Cardiac fibroblast (primary cell): Measurements from ENCODE around the gene CARD19.
A peak's percentile ranks its signal among the peaks of the same experiment; 100 is the strongest.

ENCODE experiments used
- DNase-seq, 2 donors: peaks; one replicate each; pipeline versions ENCODE4 v3.0.0 to v3.0.0-alpha.2; 2010; ENCODE audit warnings: low read depth in 2 of 2
- H3K4me3 ChIP-seq, 2 donors: replicated peaks in 1 of 2; 1 replicate in 1 of 2; 2 replicates in 1 of 2; pipeline ENCODE4 v1.5.1; 2011; ENCODE audit warnings: low read depth in 2 of 2, low read length in 2 of 2, mild to moderate bottlenecking in 2 of 2, moderate library complexity in 1 of 2
- TF ChIP-seq, protein P1 (sequence below): IDR thresholded peaks from one replicate; pipeline ENCODE4 v1.5.1; 2011; ENCODE audit warnings: low read depth, mild to moderate bottlenecking, low read length, inconsistent platforms

The CARD19 gene

DNA sequence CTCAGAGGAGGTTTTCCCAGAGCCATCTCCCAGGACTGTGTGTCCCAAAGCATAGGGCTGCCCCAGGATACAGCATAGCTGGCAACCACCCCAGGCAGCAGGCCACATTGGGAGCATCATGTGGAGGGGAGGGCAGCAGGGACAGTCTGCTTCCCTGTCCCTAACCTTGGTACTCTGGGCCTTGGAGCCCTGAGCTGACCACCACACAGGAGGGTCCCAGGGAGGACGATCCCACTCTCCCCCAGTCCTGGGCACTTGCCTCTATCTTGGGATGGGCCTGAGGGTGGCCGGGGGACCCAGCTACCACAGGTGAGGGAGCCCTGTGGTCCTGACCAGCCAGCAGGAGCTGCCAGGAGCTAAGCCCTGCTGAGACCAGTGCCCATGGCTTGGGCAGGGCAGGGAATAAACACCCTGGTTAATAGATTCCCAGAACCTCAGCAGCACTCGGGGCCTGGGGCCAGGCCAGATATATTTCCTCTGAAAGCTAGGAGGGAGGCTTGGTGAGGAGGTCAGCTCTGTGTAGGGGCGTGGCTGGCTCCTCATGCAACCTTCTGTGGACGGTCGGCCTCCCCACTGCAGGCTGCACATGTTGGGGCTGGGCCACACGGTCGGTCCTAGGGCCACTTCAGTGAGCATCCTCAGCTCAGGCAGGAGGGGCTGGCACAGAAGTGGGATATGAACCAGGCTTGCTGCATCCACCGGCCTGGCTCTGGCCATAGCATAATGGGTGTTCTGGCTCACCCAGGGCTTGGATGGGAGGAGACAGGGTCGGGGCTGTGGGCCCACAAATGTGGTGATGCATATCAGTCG is 33.9 kb downstream of the CARD19 start:
- H3K4me3 ChIP-seq = no peak overlapping the region
- TF ChIP-seq, protein P1, sequence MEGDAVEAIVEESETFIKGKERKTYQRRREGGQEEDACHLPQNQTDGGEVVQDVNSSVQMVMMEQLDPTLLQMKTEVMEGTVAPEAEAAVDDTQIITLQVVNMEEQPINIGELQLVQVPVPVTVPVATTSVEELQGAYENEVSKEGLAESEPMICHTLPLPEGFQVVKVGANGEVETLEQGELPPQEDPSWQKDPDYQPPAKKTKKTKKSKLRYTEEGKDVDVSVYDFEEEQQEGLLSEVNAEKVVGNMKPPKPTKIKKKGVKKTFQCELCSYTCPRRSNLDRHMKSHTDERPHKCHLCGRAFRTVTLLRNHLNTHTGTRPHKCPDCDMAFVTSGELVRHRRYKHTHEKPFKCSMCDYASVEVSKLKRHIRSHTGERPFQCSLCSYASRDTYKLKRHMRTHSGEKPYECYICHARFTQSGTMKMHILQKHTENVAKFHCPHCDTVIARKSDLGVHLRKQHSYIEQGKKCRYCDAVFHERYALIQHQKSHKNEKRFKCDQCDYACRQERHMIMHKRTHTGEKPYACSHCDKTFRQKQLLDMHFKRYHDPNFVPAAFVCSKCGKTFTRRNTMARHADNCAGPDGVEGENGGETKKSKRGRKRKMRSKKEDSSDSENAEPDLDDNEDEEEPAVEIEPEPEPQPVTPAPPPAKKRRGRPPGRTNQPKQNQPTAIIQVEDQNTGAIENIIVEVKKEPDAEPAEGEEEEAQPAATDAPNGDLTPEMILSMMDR = no peak
- DNase-seq = no peak

DNA sequence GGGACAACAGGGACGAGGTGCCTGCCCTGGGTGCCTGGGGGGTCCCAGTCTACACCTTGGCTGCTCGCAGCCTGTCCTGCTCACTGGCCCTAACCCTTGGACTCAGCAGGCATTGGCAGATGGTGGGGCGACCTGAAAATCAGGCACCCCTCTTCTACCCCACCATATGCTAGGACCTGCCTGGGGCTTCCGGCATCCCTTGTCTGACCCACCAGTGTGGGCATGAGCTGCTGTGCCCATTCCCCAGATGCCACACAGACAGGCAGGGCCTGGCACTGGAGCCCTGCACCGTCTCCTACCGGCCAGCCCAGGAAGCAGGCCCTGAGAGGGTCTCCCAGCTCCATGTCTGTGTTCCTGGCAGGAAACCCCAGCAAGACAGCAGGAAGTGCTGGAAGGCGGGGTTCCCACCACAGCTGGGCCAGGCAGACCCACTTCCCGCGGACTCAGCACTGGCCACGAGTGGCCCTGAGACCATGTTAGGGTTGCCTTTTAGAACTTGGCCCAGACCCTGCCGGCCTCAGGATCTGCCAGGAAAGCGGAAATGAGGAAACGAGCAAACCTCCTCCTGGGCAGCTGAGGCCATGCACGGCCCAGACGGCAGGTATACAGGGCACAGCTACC is 35.0 kb downstream of the CARD19 start:
- TF ChIP-seq, protein P1 = no peak
- no peak for DNase-seq
- H3K4me3 ChIP-seq = no peak overlapping the region

DNA sequence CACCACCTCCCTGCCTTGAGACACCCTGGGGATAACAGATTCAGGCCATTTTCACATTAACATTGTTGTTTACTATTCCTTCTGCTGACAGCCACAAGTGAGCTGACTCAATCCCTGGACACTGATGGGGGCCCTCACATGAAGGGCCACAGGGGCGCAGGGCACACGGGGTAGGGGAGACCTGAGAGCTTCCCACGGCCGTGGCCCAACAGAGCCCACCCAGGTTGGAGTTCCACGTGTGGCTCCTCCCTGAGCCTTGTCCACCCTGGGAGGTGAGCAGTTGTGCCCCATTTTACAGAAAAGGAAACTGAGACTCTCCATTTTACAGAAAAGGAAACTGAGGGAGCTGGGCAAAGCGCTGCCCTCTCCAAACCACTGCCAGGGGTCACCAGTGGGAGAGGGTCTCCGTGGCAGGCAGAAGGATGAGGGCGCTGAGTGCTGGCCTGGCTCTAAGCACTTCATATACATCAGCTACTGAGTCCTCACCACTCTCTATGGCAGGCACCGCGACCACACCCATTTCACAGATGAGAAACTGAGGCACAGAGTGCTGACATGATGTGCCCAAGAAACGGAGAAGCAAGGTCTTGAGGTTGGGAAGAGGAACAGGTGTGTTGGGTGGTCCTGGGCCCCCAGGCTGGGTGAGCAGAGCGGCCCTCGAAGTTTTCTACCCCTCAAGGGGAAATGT is 35.7 kb downstream of the CARD19 start:
- no peak overlapping the region for H3K4me3 ChIP-seq
- DNase-seq = no peak
- TF ChIP-seq, protein P1 = no peak

DNA sequence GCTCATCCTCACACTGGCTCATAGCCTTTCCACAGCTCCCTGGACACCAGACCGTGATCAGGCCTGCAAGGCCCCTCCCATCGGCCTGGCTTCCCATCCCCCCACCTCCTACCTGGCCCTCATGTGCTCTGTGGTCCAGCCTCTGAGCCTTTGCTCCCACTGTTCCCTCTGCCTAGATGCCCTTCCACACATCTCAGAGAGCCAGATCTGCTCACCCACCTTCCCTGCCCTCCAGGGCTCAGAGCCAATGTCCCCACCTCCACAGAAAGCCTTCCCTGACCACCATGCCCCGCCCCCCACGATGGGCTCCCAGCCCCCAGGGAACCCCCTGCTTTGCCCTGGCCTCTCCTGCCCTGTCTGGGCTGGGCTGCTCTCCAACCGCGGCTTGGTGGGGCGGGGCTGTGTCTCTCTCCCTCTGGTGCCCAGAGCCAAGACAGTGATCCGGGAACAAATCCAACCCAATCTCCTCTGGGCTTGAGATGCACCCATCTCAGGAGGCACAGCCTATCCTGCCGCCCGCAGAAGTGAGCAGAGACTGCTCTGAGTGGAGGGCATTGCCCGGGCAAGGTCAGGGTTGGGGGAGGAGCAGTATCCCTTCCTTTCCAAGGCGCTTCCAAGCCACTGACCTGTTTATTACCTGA is 36.4 kb downstream of the CARD19 start:
- TF ChIP-seq, protein P1 = no peak

DNA sequence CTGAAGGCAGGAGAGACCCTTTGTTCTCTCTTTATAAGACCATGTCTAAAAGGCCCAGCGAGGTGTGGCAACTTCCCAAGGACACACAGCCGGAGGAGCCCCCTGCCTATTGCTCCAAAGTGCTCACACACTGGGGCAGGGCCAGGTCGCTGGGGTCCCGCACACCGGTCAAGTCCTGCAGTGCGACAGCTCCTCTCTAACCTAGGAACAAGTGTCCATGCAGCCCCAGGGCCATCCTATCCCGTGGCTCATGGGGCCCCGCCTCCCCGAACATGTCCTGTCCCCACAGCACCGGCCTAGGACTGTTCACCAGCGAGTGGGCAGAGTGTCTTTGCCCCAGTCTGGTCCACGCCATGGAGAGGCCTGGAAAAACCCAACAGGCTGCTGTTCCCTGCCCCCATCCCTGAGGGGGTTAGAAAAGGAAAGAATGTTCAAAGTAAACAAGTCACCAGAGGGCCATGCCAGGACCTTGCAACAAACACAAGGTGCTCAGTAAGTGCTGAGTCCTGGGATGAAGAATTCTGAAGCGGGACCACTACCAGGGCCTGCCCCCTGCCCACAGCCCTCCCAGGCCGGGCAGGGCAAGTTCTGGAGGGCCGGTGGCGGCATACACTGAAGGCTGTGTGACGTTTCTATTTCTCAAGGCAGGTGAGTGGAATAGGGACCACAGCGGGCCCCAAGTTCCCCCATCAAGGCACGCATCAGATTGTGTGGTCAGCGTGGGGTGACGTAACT is 37.1 kb downstream of the CARD19 start:
- TF ChIP-seq, protein P1 = no peak
- peak overlapping the region; percentile 77 to 80 for H3K4me3 ChIP-seq
- DNase-seq = peak in 1 of 2 donors; percentile 89

More for the DNA sequence above, 36.4 kb downstream of the CARD19 start:
- DNase-seq = peak; percentile 50 to 73
- peak overlapping the region in 1 of 2 donors; percentile 80 for H3K4me3 ChIP-seq

DNA sequence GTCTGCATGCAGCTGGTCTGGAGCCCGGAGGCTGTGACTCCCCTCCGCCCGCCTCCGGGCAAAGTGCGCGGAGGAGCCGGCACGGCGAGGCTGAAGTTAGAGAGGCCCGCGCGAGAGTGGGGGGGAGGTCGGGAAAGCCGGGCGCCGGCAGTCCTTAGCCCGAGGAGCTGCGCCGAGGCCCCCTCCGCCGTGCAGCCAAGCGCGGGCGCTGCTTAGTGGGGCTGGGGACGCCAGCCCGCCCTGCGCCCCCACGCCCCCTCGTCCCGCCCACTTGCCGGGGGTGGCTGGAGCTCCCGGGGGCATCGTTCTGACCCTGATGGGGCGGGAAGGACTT is 37.6 kb downstream of the CARD19 start:
- DNase-seq = peak in 1 of 2 donors; percentile 80
- TF ChIP-seq, protein P1 = no peak
- peak overlapping the region; percentile 77 to 80 for H3K4me3 ChIP-seq
